ENCODE measurements around the gene PIP4K2A. TPM values are rescaled to one million over a fixed set of nuclear protein-coding genes. Genes with fewer than 3 reads are reported as not detected.
A peak's percentile ranks its signal among the peaks of the same experiment; 100 is the strongest.

The PIP4K2A gene
- total and polyA plus RNA-seq, 2 donors (not counting 3 experiments of a cell fraction or from before 2014, with no cell fraction given), result 11.8 to 32.6 TPM

DNA sequence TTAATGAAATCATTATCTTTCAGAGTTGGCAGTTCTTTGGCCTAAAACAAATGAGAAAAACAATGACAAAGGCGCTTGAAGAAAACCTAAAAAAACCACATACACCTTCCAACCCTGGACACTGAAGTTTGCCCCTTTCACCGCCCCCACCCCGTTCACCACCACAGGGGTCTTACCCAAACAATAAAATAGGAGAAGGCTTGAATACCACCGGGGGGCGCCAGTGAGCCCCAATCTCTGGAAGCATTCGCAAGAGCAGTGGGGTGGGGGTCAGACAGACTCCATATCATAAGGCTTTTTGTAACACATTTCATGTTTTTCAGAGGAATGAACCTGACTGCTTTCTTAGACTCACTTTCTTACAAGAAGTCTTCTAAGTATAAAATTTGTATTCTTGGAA lies 163.6 kb downstream of the PIP4K2A start:
- H3K36me3 ChIP-seq (ENCODE audit: control insufficient read depth in 2 of 2, extremely low read depth in 1 of 2, insufficient read depth in 2 of 2, low read length in 2 of 2), result peaks cover 3 to 9% of the 10 kb centered on the region in 2 experiments
- H3K27me3 ChIP-seq (ENCODE audit: control insufficient read depth in 2 of 2, insufficient read depth in 2 of 2, low read length in 2 of 2), result no peaks in the 10 kb centered on the region
- no TSS peak for BruUV-seq (replicated peaks)
- CTCF ChIA-PET, result interaction anchor here (1.0 to 2.5 kb wide), 4 partner anchors 23 to 557 kb away, joined by 3 to 17 read pairs (median 4); no protein-coding TSS in a partner anchor
- H3K4me2 ChIP-seq (ENCODE audit: insufficient read depth, low read length), result no peak overlapping the region
- TF ChIP-seq JUN (IDR thresholded peaks at IDR 0.05; ENCODE audit: borderline replicate concordance, insufficient read depth, insufficient read length, low read depth) (no peak), POLR2A (IDR thresholded peaks at IDR 0.05; ENCODE audit: low read depth, low read length) (no peak), MYC (IDR thresholded peaks at IDR 0.05; ENCODE audit: low read depth, low read length) (no peak), EZH2 (IDR thresholded peaks at IDR 0.05; ENCODE audit: borderline replicate concordance, low read depth, low read length, severe bottlenecking) (no peak)
- TF ChIP-seq, protein P1, sequence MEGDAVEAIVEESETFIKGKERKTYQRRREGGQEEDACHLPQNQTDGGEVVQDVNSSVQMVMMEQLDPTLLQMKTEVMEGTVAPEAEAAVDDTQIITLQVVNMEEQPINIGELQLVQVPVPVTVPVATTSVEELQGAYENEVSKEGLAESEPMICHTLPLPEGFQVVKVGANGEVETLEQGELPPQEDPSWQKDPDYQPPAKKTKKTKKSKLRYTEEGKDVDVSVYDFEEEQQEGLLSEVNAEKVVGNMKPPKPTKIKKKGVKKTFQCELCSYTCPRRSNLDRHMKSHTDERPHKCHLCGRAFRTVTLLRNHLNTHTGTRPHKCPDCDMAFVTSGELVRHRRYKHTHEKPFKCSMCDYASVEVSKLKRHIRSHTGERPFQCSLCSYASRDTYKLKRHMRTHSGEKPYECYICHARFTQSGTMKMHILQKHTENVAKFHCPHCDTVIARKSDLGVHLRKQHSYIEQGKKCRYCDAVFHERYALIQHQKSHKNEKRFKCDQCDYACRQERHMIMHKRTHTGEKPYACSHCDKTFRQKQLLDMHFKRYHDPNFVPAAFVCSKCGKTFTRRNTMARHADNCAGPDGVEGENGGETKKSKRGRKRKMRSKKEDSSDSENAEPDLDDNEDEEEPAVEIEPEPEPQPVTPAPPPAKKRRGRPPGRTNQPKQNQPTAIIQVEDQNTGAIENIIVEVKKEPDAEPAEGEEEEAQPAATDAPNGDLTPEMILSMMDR (IDR thresholded peaks at IDR 0.05; ENCODE audit: extremely low read depth in 1 of 2, insufficient read depth in 1 of 2, low read depth in 1 of 2, low read length in 2 of 2), result peak; percentile 60 to 61
- FAIRE-seq (peak; percentile 8), DNase-seq (ENCODE audit: low read depth, low spot score) (peak; percentile 44)
- intact Hi-C loops (cut with micrococcal nuclease), result loop anchor here (1.0 to 10.0 kb wide), 4 partner anchors 163 to 1056 kb away; partner anchors contain the start of gene DNAJC1
- H3K9me1 ChIP-seq (replicated peaks; ENCODE audit: control insufficient read depth, extremely low read depth, insufficient read depth, low read length), result no peaks in the 10 kb centered on the region
- no peaks in the 10 kb centered on the region for H3K9me3 ChIP-seq (replicated peaks; ENCODE audit: control insufficient read depth, insufficient read depth, low read length)
- dilution Hi-C loops (cut with MboI; ENCODE audit: extremely low pct_ligation_motif_present, low sequenced_read_pairs), result no loop called here
- H3K27ac ChIP-seq (ENCODE audit: insufficient read depth, low read depth, low read length), result no peak overlapping the region
- no peak overlapping the region for H3K9ac ChIP-seq (replicated peaks; ENCODE audit: extremely low read depth, insufficient read depth, low read length)
- H2AFZ ChIP-seq (ENCODE audit: low read depth, low read length), result no peak overlapping the region
- POLR2A ChIA-PET, result no interaction called here
- no peaks in the 10 kb centered on the region for H3K79me2 ChIP-seq (ENCODE audit: control insufficient read depth, insufficient read depth, low read length)
- H3K4me3 ChIP-seq (replicated peaks in 1 of 3; ENCODE audit: insufficient read depth in 1 of 3, low read depth in 1 of 3, low read length in 3 of 3), result no peak overlapping the region
- no peaks in the 10 kb centered on the region for H4K20me1 ChIP-seq (replicated peaks; ENCODE audit: control insufficient read depth, extremely low read depth, insufficient read depth, low read length)
- H3K4me1 ChIP-seq (ENCODE audit: control insufficient read depth, extremely low read depth, insufficient read depth, low read length), result no peaks in the 10 kb centered on the region

DNA sequence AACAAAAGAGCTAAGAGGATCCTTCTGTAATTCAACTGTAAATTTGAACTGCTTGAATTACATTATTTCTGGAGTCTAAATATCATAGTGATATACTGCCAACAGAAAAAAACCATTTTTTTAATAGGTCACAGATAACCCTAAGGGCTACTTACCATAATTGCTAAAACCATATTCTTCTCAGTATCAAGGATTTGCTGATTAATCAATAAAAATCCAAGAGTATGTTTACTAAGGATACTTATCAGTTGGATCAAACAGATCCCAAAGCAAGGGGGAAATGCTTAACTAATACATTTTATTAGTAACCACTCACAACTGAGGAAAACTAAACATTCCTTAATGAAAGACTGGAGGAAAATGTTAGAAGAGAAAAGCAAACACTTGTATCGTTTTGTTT lies 166.0 kb downstream of the PIP4K2A start:
- no peaks in the 10 kb centered on the region for H3K27me3 ChIP-seq (ENCODE audit: control insufficient read depth in 2 of 2, insufficient read depth in 2 of 2, low read length in 2 of 2)
- dilution Hi-C loops (cut with MboI; ENCODE audit: extremely low pct_ligation_motif_present, low sequenced_read_pairs), result no loop called here
- DNase-seq (ENCODE audit: low read depth, low spot score) (no peak), FAIRE-seq (no peak)
- intact Hi-C loops (cut with micrococcal nuclease), result no loop called here
- H3K9ac ChIP-seq (replicated peaks; ENCODE audit: extremely low read depth, insufficient read depth, low read length), result no peak overlapping the region
- H3K4me1 ChIP-seq (ENCODE audit: control insufficient read depth, extremely low read depth, insufficient read depth, low read length), result no peaks in the 10 kb centered on the region
- no TSS peak for BruUV-seq (replicated peaks)
- no peaks in the 10 kb centered on the region for H3K9me1 ChIP-seq (replicated peaks; ENCODE audit: control insufficient read depth, extremely low read depth, insufficient read depth, low read length)
- ChIA-PET POLR2A (no interaction called here), CTCF (interaction anchor here (1.1 kb wide), 1 partner anchor 440 kb away, joined by 4 read pairs; no protein-coding TSS in a partner anchor)
- H2AFZ ChIP-seq (ENCODE audit: low read depth, low read length), result no peak overlapping the region
- H3K4me2 ChIP-seq (ENCODE audit: insufficient read depth, low read length), result no peak overlapping the region
- no peak overlapping the region for H3K27ac ChIP-seq (ENCODE audit: insufficient read depth, low read depth, low read length)
- no peaks in the 10 kb centered on the region for H3K9me3 ChIP-seq (replicated peaks; ENCODE audit: control insufficient read depth, insufficient read depth, low read length)
- no peaks in the 10 kb centered on the region for H4K20me1 ChIP-seq (replicated peaks; ENCODE audit: control insufficient read depth, extremely low read depth, insufficient read depth, low read length)
- no peaks in the 10 kb centered on the region for H3K79me2 ChIP-seq (ENCODE audit: control insufficient read depth, insufficient read depth, low read length)
- H3K36me3 ChIP-seq (ENCODE audit: control insufficient read depth in 2 of 2, extremely low read depth in 1 of 2, insufficient read depth in 2 of 2, low read length in 2 of 2), result peaks cover 3 to 9% of the 10 kb centered on the region in 2 experiments
- H3K4me3 ChIP-seq (replicated peaks in 1 of 3; ENCODE audit: insufficient read depth in 1 of 3, low read depth in 1 of 3, low read length in 3 of 3), result no peak overlapping the region
- TF ChIP-seq, protein P1 (IDR thresholded peaks at IDR 0.05; ENCODE audit: extremely low read depth in 1 of 2, insufficient read depth in 1 of 2, low read depth in 1 of 2, low read length in 2 of 2), result no peak
- TF ChIP-seq POLR2AphosphoS5 (IDR thresholded peaks at IDR 0.05; ENCODE audit: insufficient read depth, low read depth, low read length), result no peak
- TF ChIP-seq FOS (IDR thresholded peaks at IDR 0.05; ENCODE audit: borderline replicate concordance, insufficient read depth, low read length), result no peak
- TF ChIP-seq, protein P2, sequence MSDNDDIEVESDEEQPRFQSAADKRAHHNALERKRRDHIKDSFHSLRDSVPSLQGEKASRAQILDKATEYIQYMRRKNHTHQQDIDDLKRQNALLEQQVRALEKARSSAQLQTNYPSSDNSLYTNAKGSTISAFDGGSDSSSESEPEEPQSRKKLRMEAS (IDR thresholded peaks at IDR 0.05; ENCODE audit: insufficient read depth, insufficient read length), result no peak
- no peak for TF ChIP-seq EZH2 (IDR thresholded peaks at IDR 0.05; ENCODE audit: borderline replicate concordance, low read depth, low read length, severe bottlenecking)
- TF ChIP-seq GATA2 (IDR thresholded peaks at IDR 0.05; ENCODE audit: insufficient read depth, insufficient read length, low read depth, low read length), result no peak
- TF ChIP-seq MYC (IDR thresholded peaks at IDR 0.05; ENCODE audit: low read depth, low read length), result no peak
- TF ChIP-seq POLR2A (IDR thresholded peaks at IDR 0.05; ENCODE audit: low read depth, low read length), result no peak
- TF ChIP-seq JUN (IDR thresholded peaks at IDR 0.05; ENCODE audit: borderline replicate concordance, insufficient read depth, insufficient read length, low read depth), result no peak
